ENCODE measurements around the gene RD3L. TPM values are rescaled to one million over a fixed set of nuclear protein-coding genes. Genes with fewer than 3 reads are reported as not detected.
A peak's percentile ranks its signal among the peaks of the same experiment; 100 is the strongest.

RD3L gene
- total RNA-seq, 1 donor from 2014 or later: not detected

GRCh38 chr14:103896578-103896977, 45.8 kb downstream of the RD3L start:
- no peak for DNase-seq (ENCODE audit: low read depth in 2 of 2)

- no peak for DNase-seq (ENCODE audit: low read depth in 2 of 2)
Observed at GRCh38 chr14:103894723-103895059, 47.6 kb downstream of the RD3L start.

GRCh38 chr14:103894034-103894722, 48.2 kb downstream of the RD3L start:
- no peak for DNase-seq (ENCODE audit: low read depth in 2 of 2)

DNA sequence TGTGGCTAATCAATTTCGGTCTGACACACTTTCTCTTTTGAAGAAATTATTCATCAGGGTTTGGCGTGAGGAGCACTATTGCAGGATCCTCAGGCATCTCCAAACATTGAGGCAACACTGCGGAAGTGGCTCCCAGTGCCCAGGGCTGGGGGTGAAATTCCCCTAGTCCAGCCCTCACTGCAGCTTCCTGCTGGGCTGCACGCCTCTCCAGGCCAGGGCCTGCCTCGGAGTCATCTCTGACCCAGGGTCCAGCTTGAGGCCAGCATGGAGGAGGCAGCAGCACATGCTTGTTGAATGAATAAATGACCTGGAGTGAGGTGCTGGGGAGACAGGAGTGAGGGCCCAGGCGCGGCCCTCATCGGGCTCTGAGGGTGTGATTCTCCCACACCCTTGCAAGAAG, 50.1 kb downstream of the RD3L start:
- DNase-seq (ENCODE audit: low read depth in 2 of 2): no peak

GRCh38 chr14:103891667-103892215, 50.6 kb downstream of the RD3L start:
- no peak for DNase-seq (ENCODE audit: low read depth in 2 of 2)

DNA sequence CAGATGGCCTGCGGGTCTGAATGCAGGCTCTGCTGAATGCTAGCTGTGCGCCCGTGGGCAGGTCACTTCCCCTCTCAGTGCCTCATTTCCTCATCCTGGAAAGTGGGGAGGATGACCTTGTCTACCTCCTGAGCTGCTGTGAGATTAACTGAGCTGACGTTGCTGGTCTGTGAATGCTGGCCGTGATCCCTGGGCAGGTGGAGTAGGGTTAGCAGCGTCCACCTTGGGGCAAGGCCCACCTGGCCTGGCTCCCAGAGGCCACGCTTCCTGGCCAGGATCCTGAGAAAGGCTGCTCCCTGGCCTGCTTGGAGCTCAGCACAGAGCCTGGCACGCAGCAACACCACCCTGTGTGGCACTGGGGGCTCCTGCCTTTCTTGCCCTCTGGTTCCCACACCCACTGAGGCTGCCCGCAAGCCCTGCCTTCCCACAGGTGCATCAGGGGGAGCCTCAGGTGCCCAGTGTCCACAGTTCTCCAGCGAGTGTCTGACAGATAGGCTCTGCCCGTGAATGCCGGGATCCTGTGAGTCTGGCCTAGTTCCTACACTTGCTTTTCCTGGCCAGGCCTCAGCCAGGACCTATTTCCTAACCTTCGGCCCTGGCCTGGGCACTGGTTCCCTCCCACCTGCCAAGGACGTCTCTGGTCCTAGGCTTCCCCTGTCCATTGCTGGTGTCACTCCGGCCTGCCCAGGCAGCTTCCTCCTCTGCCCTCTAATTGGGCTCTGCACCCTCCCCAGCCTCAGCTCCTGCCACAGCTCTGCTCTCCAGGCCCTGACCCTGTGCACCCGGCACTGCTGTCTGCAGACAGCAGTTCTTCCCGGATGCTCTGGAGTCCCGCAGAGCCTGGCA, 51.3 kb downstream of the RD3L start:
- DNase-seq (ENCODE audit: low read depth in 2 of 2): peak in 1 of 2 donors; percentile 29

Other genes with a start within 250 kb of the RD3L start
- gene XRCC3, start 227.1 kb downstream of the RD3L start, total RNA-seq: 10.0 and 11.0 TPM in 2 replicates
- 58.0 and 101 TPM in 2 replicates for gene ZFYVE21, start 226.7 kb downstream of the RD3L start, total RNA-seq
- 9.1 and 14.7 TPM in 2 replicates for gene PPP1R13B, start 95.0 kb downstream of the RD3L start, total RNA-seq
- gene TDRD9, start 14.1 kb downstream of the RD3L start, total RNA-seq: 0.26 and 0.76 TPM in 2 replicates
- not detected in 2 replicates for gene ASPG, start 143.2 kb upstream of the RD3L start, total RNA-seq
- 9.2 and 14.7 TPM in 2 replicates for gene KIF26A, start 196.1 kb upstream of the RD3L start, total RNA-seq

Measured in dermis microvascular lymphatic vessel endothelial cell (primary cell).